ENCODE measurements around the gene CTDSPL. TPM values are rescaled to one million over a fixed set of nuclear protein-coding genes. Genes with fewer than 3 reads are reported as not detected.

The CTDSPL gene
- total RNA-seq, 2 donors from 2014 or later = 75.0 to 76.7 TPM

DNA sequence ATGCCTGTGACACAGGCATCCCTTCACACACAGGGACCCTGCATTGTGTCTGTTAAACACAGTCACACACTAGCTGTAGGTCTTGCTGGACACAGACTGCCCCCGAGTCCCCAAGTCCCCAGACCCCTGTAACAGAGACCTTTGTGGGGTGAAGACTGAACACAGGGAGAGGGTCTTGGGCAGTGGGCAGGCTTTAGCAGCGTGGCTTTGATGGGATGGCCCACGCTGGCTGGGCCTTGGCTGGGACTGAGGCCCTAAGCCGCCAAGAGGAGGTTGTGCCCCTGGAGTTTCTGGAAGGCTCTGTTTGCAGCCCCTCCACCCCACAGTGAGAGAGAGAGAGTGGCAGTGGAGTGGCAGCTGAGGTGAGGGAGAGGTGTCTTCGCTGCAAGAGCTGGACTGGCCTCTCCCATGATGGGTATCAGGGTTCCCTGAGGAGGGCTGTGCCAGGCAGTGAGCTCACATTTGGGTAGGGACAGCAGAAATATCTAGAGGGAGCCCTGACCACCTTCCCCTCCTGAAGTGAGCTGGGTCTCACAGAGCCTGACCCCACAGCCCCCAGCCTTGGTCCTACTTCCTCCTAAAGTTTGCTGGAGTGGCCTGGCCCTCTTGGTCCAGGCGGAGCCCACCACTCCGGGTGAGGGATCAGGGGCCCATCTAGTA is 128.3 kb downstream of the CTDSPL start:
- Histone ChIP-seq H3K9ac (ENCODE audit: low read depth in 2 of 2, low read length in 2 of 2) (peak overlapping the region; percentile 64 to 98), H3K9me3 (no peaks in the 10 kb centered on the region), H3K27ac (peak overlapping the region; percentile 85), H3K27me3 (no peaks in the 10 kb centered on the region), H3K4me3 (no peak overlapping the region), H3K4me1 (peaks cover 28% of the 10 kb centered on the region), H3K36me3 (no peaks in the 10 kb centered on the region)
- TF ChIP-seq, protein P1, sequence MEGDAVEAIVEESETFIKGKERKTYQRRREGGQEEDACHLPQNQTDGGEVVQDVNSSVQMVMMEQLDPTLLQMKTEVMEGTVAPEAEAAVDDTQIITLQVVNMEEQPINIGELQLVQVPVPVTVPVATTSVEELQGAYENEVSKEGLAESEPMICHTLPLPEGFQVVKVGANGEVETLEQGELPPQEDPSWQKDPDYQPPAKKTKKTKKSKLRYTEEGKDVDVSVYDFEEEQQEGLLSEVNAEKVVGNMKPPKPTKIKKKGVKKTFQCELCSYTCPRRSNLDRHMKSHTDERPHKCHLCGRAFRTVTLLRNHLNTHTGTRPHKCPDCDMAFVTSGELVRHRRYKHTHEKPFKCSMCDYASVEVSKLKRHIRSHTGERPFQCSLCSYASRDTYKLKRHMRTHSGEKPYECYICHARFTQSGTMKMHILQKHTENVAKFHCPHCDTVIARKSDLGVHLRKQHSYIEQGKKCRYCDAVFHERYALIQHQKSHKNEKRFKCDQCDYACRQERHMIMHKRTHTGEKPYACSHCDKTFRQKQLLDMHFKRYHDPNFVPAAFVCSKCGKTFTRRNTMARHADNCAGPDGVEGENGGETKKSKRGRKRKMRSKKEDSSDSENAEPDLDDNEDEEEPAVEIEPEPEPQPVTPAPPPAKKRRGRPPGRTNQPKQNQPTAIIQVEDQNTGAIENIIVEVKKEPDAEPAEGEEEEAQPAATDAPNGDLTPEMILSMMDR (IDR thresholded peaks at IDR 0.05) = no peak
- DNase-seq = no peak
- intact Hi-C loops (cut with DNase I) = no loop called here

DNA sequence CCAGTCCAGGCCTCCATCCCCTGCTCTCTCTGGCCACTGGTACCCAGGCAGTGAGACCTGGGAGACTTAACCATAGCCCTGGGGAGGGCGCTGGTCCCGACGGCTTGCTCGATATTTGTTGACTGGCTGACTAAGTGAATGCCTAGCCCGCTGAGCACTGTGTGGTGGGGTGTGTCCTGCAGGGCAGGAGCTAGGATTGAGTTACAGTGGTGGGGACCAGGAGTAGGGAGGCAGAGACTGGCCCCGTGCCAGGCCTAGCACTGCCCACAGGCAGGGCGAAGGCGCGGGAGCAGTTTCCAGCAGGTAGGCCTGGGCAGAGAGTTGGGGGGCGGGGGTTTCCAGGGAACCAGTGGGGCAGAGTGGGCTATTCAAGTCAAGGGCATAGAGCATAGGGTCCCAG is 128.8 kb downstream of the CTDSPL start, which contains the start of gene VILL:
TSS of gene VILL (plus strand) at position 260 of the 400 bp plus-strand sequence. CDS start 2,887 bp downstream, outside the sequence.
- Histone ChIP-seq H3K36me3 (no peaks in the 10 kb centered on the region), H3K4me1 (peaks cover 28% of the 10 kb centered on the region), H3K9me3 (no peaks in the 10 kb centered on the region), H3K27ac (peak within 1 kb of the TSS; percentile 85), H3K9ac (ENCODE audit: low read depth in 2 of 2, low read length in 2 of 2) (peak within 1 kb of the TSS; percentile 82 to 98), H3K27me3 (no peaks in the 10 kb centered on the region), H3K4me3 (peak within 1 kb of the TSS; percentile 31)
- intact Hi-C loops (cut with DNase I) = no loop called here
- TF ChIP-seq, protein P1 (IDR thresholded peaks at IDR 0.05) = no peak
- peak; percentile 91 for DNase-seq

DNA sequence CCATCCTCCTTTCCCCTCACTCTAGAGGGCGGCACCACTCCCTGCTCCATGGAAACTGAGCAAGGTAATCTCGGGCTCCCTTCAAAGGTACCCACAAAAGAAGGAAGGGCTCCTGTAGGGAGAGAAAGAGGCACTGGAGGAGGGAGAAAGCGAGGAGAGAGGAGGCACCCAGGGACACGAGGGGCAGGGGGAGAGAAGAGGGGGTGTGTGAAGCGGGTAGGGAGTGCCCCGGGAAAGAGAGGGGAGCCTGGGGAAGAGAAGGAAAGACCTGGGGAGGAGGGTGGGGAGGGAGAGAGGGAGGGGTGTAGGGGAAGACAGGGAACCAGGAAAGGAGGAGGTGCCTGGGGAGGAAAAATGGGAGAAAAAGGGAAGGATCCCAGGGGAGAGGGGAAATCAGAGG is 129.4 kb downstream of the CTDSPL start:
- intact Hi-C loops (cut with DNase I) = no loop called here
- H3K27me3 ChIP-seq = no peaks in the 10 kb centered on the region
- peaks cover 23% of the 10 kb centered on the region for H3K4me1 ChIP-seq
- H3K4me3 ChIP-seq = peak overlapping the region; percentile 31
- TF ChIP-seq, protein P1 (IDR thresholded peaks at IDR 0.05) = no peak
- H3K9me3 ChIP-seq = no peaks in the 10 kb centered on the region
- H3K9ac ChIP-seq (ENCODE audit: low read depth in 2 of 2, low read length in 2 of 2) = peak overlapping the region; percentile 82 to 98
- peak overlapping the region; percentile 85 for H3K27ac ChIP-seq
- no peaks in the 10 kb centered on the region for H3K36me3 ChIP-seq
- no peak for DNase-seq

DNA sequence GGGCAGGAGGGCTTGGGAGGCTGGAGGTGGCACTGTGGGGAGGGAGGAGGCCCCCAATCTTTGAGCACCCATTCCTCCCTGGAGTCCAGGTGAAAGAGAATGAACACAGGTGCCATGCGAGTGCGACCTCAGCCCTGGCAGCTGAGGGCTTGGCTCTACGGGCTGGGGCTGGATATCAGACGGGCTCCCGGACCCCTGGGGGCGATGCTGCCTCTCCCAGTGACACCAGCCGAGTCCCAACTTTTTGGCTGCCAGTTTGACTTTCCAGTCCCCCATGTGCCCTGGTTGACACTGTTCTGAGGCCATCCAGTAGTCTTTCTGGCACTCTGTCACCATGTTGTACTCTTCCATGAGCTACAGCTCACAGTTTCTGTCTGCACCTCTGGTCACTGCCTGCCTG is 130.1 kb downstream of the CTDSPL start:
- Histone ChIP-seq H3K36me3 (no peaks in the 10 kb centered on the region), H3K4me3 (peak overlapping the region; percentile 31), H3K4me1 (peaks cover 17% of the 10 kb centered on the region), H3K27ac (peak overlapping the region; percentile 85), H3K9me3 (no peaks in the 10 kb centered on the region), H3K27me3 (no peaks in the 10 kb centered on the region), H3K9ac (ENCODE audit: low read depth in 2 of 2, low read length in 2 of 2) (peak overlapping the region; percentile 82 to 98)
- no peak for DNase-seq
- TF ChIP-seq, protein P1 (IDR thresholded peaks at IDR 0.05) = no peak
- intact Hi-C loops (cut with DNase I) = no loop called here

DNA sequence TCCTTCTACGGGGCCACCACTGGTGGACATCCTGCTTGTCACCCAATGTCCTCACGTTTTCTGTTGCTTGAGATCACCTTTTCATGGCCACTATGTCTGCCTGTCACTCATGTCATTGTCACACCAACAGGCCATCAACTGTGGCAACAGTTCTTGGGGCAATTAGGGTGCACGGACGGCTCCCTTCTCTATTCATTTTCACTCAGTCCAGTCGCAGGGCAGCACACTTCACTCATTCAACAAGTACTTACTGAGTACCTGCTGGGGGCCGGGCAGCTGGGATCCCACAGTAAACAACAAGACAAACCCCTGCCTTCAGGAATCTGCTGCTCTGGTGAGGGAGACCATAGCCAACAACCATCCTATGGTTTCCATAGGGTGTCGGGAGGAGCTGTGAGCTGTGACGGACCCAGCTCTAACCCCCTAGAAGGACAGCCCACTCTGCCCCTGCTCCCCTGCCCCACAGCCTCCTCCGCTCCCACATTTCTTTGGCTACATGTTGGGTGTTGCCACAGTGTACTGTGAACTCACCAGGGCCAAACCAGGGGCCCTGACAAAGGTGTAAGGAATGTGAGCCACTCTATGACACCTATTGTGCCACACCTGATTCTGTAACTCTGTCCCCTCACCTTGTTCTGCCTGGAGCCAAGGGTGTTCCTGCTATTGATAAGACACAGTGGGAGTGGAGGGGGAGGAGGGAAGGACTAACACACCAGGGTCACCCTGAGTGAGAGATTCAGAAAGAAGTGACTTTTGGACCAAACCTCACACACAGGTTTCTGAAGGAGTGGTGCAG is 130.8 kb downstream of the CTDSPL start:
- intact Hi-C loops (cut with DNase I) = no loop called here
- Histone ChIP-seq H3K4me1 (peaks cover 13% of the 10 kb centered on the region), H3K9ac (ENCODE audit: low read depth in 2 of 2, low read length in 2 of 2) (peak overlapping the region; percentile 82 to 98), H3K4me3 (peak overlapping the region; percentile 31), H3K27ac (peak overlapping the region; percentile 85), H3K9me3 (no peaks in the 10 kb centered on the region), H3K27me3 (no peaks in the 10 kb centered on the region), H3K36me3 (no peaks in the 10 kb centered on the region)
- TF ChIP-seq, protein P1 (IDR thresholded peaks at IDR 0.05) = no peak
- peak; percentile 84 for DNase-seq
